GM18858 (cell line): ENCODE data around the gene TREML1.
"Not testable (repeated sequence)": the region's sequence is repeated elsewhere in the genome, so short reads cannot be mapped to it uniquely, and the experiment has no call there.

ENCODE experiments used
- ATAC-seq: cut with Tn5 transposase; IDR thresholded peaks from one replicate; pipeline ENCODE4 v1.9.1; 2021; ENCODE audit not compliant: unreplicated experiment

The TREML1 gene

DNA sequence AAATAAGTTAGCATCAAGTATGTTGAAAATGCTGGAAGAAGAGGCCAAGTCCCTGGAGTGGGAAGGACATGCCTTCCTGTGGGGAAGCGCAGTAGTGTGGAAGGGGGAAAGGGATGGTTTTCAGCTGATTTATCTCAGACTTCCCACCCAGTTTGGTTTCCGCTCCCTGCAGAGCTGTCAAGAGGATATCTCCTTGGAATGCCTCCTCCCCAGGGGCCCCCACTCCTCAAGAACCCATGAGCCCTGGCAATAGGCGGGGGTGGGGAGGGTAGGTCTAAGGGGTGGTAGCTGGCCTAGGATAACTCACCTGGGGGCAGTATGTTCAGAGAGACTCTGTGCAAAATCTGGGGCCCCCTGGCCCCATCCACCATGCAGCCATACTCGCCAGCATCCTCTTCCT is 696 bp downstream of the TREML1 start:
- ATAC-seq = no peak

- ATAC-seq = no peak
These were observed 3.5 kb downstream of the TREML1 start for GRCh38 chr6:41150671-41151070.

GRCh38 chr6:41147917-41148316 is 6.2 kb downstream of the TREML1 start:
- no peak for ATAC-seq

DNA sequence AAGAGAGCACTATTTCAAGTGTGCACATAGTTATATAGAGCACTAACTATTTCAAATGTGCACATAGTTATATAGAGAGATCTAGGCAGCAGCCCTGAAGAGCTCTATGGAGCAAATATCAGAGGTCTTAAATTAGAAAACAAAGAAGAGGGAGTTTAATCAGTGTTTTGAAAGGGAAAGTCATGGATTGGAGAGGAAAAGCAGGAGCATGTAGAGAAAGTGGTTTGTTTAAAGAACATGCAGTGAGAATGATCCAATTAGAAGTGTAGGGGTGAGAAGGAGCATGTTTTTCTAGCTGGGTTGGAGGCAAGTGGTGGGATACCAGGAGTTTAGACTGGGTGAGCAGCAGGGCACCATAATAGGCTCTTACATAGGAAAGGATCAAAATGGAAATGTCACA is 17.2 kb downstream of the TREML1 start:
- ATAC-seq = no peak

GRCh38 chr6:41135062-41135832 is 18.9 kb downstream of the TREML1 start:
- ATAC-seq = no peak

GRCh38 chr6:41132254-41132653 is 21.9 kb downstream of the TREML1 start:
- ATAC-seq = no peak

DNA sequence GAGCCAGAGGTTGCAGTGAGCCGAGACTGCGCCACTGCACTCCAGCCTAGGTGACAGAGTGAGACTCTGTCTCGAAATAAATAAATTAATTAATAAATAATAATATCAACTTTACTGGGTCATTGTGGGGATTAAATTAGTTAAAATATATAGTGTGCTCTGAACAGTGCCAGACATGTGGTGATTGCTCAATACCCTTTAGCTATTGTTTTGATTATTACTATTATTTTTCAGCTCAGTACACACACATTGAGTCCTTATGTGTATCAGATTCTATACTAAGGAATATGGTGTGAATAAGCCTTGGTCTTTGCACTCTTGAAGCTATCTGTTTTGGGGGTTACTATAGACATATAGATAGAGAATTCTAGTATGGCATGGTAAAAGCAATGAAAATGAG is 28.9 kb downstream of the TREML1 start:
- ATAC-seq = no peak

DNA sequence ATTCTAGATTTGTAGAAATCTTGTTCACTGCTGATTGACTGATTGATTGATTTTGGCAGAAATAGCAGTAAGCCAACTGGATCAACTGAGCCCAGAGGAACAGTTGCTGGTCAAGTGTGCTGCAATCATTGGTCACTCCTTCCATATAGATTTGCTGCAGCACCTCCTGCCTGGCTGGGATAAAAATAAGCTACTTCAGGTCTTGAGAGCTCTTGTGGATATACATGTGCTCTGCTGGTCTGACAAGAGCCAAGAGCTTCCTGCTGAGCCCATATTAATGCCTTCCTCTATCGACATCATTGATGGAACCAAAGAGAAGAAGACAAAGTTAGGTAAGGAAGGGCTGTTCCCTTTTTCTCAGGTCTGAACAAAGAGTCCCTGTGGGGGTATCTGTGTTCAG is 31.2 kb downstream of the TREML1 start:
- no peak for ATAC-seq

GRCh38 chr6:41122373-41122772 is 31.8 kb downstream of the TREML1 start:
- ATAC-seq = no peak

- no peak for ATAC-seq
These were observed 34.1 kb downstream of the TREML1 start for GRCh38 chr6:41120058-41120457.

DNA sequence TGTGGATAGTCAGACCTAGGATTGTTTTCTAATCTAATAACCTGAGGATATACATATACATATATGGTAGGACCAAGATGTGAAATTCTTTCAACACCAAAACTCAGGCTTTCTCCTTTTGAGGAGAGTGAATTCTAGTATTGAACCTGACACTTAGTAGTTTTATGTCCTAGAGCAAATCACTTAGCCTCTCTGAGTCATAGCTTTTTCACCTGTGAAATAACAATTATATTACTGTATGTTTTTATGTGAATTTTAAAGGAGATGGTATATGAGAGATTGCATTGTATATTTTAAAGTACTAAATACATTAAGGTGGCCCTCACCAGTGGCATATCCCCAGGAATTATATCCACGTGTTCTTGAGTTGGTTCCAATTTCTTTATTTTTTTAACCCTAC is 34.6 kb downstream of the TREML1 start:
- no peak for ATAC-seq

GRCh38 chr6:41115027-41115426 is 39.1 kb downstream of the TREML1 start:
- ATAC-seq = not testable (repeated sequence)

DNA sequence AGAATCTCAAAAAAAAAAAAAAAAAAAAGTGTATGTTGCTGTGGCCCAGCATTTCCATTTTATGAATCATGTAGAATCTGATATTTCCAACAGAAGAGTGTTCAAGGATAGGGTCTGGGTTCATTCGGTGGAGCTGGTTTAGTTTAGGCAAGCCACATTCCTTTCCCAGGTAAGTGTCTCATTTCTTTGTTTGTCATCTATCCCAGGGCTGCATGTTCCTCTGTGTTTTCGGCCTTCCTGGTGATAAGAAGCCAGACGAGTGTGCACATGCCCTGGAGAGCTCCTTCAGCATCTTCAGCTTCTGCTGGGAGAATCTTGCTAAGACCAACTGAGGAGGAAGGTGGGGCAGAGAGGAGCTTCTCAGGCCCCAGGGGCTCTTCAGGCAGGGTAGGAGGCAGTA is 43.1 kb downstream of the TREML1 start:
- no peak for ATAC-seq

DNA sequence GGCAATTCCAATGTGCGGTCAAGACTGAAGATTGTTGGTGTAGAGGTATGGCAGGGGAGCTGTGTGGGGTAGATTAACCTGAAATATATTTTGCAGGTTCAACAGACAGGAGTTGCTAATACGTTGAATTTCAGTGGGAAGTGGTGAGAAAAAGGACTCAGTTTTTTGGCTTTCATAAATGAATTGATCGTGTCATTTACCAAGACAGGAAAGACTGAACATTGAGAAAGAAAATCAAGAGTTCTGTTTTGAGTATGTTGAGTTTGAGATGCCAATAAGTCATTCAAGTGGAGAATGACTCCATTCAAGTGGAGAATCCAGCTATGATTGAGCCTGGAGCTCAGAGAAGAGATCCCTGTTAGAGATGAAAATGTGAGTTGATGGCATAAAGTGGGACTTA is 50.3 kb downstream of the TREML1 start:
- ATAC-seq = no peak

DNA sequence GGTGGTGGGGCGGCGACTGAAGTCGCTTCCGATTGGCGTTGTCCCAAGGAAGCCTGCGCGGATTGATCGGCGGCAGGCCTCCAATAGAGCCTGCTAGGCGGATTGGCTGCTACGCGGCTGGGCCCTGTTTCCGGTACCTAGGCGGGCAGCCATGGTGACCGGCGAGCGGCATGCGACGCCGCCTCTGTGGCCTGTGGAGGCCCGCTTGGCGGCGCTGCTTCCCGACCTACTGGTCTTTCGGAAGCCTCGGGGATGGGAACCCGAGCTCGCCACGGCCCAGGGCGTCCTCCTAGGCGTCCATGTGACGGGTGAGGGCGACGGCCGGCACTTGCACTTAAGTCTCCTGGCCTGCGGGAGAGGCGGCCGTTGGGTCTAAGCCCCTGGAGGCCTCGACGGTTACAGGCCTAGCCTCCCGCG is 53.3 kb downstream of the TREML1 start:
- no peak for ATAC-seq
